ENCODE results near the gene DPP8. TPM values are rescaled to one million over a fixed set of nuclear protein-coding genes. Genes with fewer than 3 reads are reported as not detected.

DPP8 gene
- total and polyA plus RNA-seq, 2 experiments from 2014 or later: 21.7 to 33.5 TPM

GRCh38 chr15:65559941-65560340, 42.5 kb upstream of the DPP8 start:
- H3K27ac Mint-ChIP-seq: no peak overlapping the region
- H3K79me2 ChIP-seq (replicated peaks; ENCODE audit: insufficient read depth): peaks cover 26% of the 10 kb centered on the region; the same call in 1 of the 2 replicates
- peaks cover 95% of the 10 kb centered on the region for H3K36me3 Mint-ChIP-seq (ENCODE audit: low read depth)
- no peaks in the 10 kb centered on the region for H3K4me1 ChIP-seq (ENCODE audit: insufficient read depth)
- H3K4me3 Mint-ChIP-seq: no peak overlapping the region
- no peak overlapping the region for H3K4me2 ChIP-seq
- H3K9me3 Mint-ChIP-seq: no peaks in the 10 kb centered on the region; the same call in 1 of the 3 replicates
- H3K9me2 ChIP-seq (ENCODE audit: insufficient read depth): no peaks in the 10 kb centered on the region
- H4K20me1 ChIP-seq (replicated peaks; ENCODE audit: insufficient read depth): peaks cover 14% of the 10 kb centered on the region
- no peak for DNase-seq (ENCODE audit: low spot score)
- TF ChIP-seq ZNF462 (CRISPR knock-in tag; IDR thresholded peaks at IDR 0.05) (no peak), POLR2AphosphoS5 (IDR thresholded peaks at IDR 0.05; ENCODE audit: low read depth) (no peak), EZH2 (IDR thresholded peaks at IDR 0.05; ENCODE audit: low read depth, unreplicated experiment) (no peak), ZNF331 (CRISPR knock-in tag; IDR thresholded peaks at IDR 0.05; ENCODE audit: low read depth) (no peak), ETS1 (IDR thresholded peaks at IDR 0.05) (no peak), EZH2phosphoT487 (IDR thresholded peaks at IDR 0.05; ENCODE audit: unreplicated experiment) (no peak)
- H3K27ac ChIP-seq (ENCODE audit: low read depth): no peak overlapping the region
- peaks cover 4% of the 10 kb centered on the region; the same call in 1 of the 2 replicates for H3F3A ChIP-seq (replicated peaks; ENCODE audit: low read depth)
- H2AFZ ChIP-seq: no peak overlapping the region
- no peak for ATAC-seq
- no peaks in the 10 kb centered on the region for H3K4me1 Mint-ChIP-seq
- H3K36me3 ChIP-seq (ENCODE audit: insufficient read depth): peaks cover 58% of the 10 kb centered on the region
- H3K4me3 ChIP-seq: no peak overlapping the region
- no peaks in the 10 kb centered on the region for H3K27me3 Mint-ChIP-seq (ENCODE audit: insufficient read depth, low read depth, poor library complexity)
- no peaks in the 10 kb centered on the region for H3K27me3 ChIP-seq (ENCODE audit: insufficient read depth)
